A673 (cell line): ENCODE data around the gene FARP1.

ENCODE experiments used
- CTCF ChIP-seq: fragments of 300-800, 200-600 bp; sonication (generic); conservative IDR thresholded peaks from 2 replicates; pipeline ENCODE4 v1.5.1; 2017; ENCODE audit warnings: low read depth, mild to moderate bottlenecking, antibody characterized with exemption, low read length, moderate library complexity, mixed read lengths
- EZH2 ChIP-seq: fragments of 200-600 bp; sonication (generic); IDR thresholded peaks from 2 replicates; pipeline ENCODE4 v1.6.1; 2017; ENCODE audit warnings: borderline replicate concordance, low read depth, mild to moderate bottlenecking, mixed read lengths, antibody characterized with exemption, low read length; ENCODE audit not compliant: poor library complexity, severe bottlenecking

GRCh38 chr13:98397221-98397620, 254.3 kb downstream of the FARP1 start:
- peak; percentile 49 for TF ChIP-seq CTCF
- no peak for TF ChIP-seq EZH2
